ENCODE data around the gene ZMYND11. TPM values are rescaled to one million over a fixed set of nuclear protein-coding genes. Genes with fewer than 3 reads are reported as not detected.

ZMYND11 gene
- total and polyA plus RNA-seq, 2 of the 13 experiments (the other 11 are each of a cell fraction or from before 2014, with no cell fraction given) = 17.5 to 38.7 TPM

DNA sequence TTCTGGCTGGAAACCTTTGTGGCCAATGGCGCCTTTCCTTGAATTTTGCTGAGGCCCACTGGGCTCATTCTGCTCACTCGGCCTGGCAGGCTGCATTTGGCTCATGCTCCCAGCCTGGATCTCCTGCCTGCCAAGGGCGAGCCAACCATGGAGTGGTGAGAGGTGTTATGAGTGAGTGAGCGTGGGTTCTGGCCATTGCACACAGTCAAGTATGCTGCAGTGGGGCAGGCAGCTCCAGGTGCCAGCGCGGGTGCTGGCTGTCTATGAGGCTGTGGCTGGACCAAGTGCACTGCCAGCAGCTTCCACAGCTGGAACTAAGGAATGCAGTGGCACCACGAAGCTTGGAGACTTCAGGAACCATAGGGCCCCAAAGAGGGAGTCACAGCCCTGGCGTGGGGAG is 43.9 kb upstream of the ZMYND11 start (continued):
- TF ChIP-seq, protein P1, sequence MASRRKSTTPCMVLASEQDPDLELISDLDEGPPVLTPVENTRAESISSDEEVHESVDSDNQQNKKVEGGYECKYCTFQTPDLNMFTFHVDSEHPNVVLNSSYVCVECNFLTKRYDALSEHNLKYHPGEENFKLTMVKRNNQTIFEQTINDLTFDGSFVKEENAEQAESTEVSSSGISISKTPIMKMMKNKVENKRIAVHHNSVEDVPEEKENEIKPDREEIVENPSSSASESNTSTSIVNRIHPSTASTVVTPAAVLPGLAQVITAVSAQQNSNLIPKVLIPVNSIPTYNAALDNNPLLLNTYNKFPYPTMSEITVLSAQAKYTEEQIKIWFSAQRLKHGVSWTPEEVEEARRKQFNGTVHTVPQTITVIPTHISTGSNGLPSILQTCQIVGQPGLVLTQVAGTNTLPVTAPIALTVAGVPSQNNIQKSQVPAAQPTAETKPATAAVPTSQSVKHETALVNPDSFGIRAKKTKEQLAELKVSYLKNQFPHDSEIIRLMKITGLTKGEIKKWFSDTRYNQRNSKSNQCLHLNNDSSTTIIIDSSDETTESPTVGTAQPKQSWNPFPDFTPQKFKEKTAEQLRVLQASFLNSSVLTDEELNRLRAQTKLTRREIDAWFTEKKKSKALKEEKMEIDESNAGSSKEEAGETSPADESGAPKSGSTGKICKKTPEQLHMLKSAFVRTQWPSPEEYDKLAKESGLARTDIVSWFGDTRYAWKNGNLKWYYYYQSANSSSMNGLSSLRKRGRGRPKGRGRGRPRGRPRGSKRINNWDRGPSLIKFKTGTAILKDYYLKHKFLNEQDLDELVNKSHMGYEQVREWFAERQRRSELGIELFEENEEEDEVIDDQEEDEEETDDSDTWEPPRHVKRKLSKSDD (CRISPR knock-in tag; IDR thresholded peaks at IDR 0.05; ENCODE audit: low read depth) = no peak
- TF ChIP-seq GTF3A (CRISPR knock-in tag; conservative IDR thresholded peaks at IDR 0.05) (no peak), MAF1 (CRISPR knock-in tag; IDR thresholded peaks at IDR 0.05; ENCODE audit: borderline replicate concordance) (no peak), MAZ (IDR thresholded peaks at IDR 0.05; ENCODE audit: borderline replicate concordance, low read depth, low read length) (no peak), MAZ (CRISPR knock-in tag; IDR thresholded peaks at IDR 0.05; ENCODE audit: low read depth) (no peak), ARID2 (CRISPR knock-in tag; IDR thresholded peaks at IDR 0.05; ENCODE audit: borderline replicate concordance) (no peak), ZNF549 (CRISPR knock-in tag; IDR thresholded peaks at IDR 0.05) (no peak), KMT2A (CRISPR knock-in tag; IDR thresholded peaks at IDR 0.05) (no peak)
- TF ChIP-seq, protein P2, sequence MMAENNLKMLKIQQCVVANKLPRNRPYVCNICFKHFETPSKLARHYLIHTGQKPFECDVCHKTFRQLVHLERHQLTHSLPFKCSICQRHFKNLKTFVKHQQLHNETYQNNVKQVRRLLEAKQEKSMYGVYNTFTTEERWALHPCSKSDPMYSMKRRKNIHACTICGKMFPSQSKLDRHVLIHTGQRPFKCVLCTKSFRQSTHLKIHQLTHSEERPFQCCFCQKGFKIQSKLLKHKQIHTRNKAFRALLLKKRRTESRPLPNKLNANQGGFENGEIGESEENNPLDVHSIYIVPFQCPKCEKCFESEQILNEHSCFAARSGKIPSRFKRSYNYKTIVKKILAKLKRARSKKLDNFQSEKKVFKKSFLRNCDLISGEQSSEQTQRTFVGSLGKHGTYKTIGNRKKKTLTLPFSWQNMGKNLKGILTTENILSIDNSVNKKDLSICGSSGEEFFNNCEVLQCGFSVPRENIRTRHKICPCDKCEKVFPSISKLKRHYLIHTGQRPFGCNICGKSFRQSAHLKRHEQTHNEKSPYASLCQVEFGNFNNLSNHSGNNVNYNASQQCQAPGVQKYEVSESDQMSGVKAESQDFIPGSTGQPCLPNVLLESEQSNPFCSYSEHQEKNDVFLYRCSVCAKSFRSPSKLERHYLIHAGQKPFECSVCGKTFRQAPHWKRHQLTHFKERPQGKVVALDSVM (CRISPR knock-in tag; IDR thresholded peaks at IDR 0.05) = no peak
- TF ChIP-seq, protein P3, sequence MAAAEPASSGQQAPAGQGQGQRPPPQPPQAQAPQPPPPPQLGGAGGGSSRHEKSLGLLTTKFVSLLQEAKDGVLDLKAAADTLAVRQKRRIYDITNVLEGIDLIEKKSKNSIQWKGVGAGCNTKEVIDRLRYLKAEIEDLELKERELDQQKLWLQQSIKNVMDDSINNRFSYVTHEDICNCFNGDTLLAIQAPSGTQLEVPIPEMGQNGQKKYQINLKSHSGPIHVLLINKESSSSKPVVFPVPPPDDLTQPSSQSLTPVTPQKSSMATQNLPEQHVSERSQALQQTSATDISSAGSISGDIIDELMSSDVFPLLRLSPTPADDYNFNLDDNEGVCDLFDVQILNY (CRISPR knock-in tag; conservative IDR thresholded peaks at IDR 0.05) = no peak
- TF ChIP-seq, protein P4, sequence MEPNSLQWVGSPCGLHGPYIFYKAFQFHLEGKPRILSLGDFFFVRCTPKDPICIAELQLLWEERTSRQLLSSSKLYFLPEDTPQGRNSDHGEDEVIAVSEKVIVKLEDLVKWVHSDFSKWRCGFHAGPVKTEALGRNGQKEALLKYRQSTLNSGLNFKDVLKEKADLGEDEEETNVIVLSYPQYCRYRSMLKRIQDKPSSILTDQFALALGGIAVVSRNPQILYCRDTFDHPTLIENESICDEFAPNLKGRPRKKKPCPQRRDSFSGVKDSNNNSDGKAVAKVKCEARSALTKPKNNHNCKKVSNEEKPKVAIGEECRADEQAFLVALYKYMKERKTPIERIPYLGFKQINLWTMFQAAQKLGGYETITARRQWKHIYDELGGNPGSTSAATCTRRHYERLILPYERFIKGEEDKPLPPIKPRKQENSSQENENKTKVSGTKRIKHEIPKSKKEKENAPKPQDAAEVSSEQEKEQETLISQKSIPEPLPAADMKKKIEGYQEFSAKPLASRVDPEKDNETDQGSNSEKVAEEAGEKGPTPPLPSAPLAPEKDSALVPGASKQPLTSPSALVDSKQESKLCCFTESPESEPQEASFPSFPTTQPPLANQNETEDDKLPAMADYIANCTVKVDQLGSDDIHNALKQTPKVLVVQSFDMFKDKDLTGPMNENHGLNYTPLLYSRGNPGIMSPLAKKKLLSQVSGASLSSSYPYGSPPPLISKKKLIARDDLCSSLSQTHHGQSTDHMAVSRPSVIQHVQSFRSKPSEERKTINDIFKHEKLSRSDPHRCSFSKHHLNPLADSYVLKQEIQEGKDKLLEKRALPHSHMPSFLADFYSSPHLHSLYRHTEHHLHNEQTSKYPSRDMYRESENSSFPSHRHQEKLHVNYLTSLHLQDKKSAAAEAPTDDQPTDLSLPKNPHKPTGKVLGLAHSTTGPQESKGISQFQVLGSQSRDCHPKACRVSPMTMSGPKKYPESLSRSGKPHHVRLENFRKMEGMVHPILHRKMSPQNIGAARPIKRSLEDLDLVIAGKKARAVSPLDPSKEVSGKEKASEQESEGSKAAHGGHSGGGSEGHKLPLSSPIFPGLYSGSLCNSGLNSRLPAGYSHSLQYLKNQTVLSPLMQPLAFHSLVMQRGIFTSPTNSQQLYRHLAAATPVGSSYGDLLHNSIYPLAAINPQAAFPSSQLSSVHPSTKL (CRISPR knock-in tag; IDR thresholded peaks at IDR 0.05) = no peak

Measured in HepG2 (cell line).